ENCODE data around the gene RABEPK.

Gene RABEPK

GRCh38 chr9:125271081-125271480 lies 70.7 kb downstream of the RABEPK start:
- no peaks in the 10 kb centered on the region for H3K9me3 ChIP-seq
- H3K27me3 ChIP-seq (ENCODE audit: low read depth): no peaks in the 10 kb centered on the region
- H3K4me3 ChIP-seq: no peak overlapping the region
- peaks cover 3% of the 10 kb centered on the region for H3K36me3 ChIP-seq (replicated peaks)
- in situ Hi-C loops (cut with MboI; ENCODE audit: low sequenced_read_pairs): no loop called here
- DNase-seq (ENCODE audit: low spot score in 2 of 2): no peak
- H3K4me1 ChIP-seq: peaks cover 16% of the 10 kb centered on the region

GRCh38 chr9:125272697-125273096 lies 72.4 kb downstream of the RABEPK start:
- peaks cover 16% of the 10 kb centered on the region for H3K4me1 ChIP-seq
- no peaks in the 10 kb centered on the region for H3K9me3 ChIP-seq
- in situ Hi-C loops (cut with MboI; ENCODE audit: low sequenced_read_pairs): no loop called here
- no peaks in the 10 kb centered on the region for H3K27me3 ChIP-seq (ENCODE audit: low read depth)
- DNase-seq (ENCODE audit: low spot score in 2 of 2): no peak
- no peaks in the 10 kb centered on the region for H3K36me3 ChIP-seq (replicated peaks)
- H3K4me3 ChIP-seq: no peak overlapping the region

- H3K4me3 ChIP-seq: no peak overlapping the region
- no peak for DNase-seq (ENCODE audit: low spot score in 2 of 2)
- in situ Hi-C loops (cut with MboI; ENCODE audit: low sequenced_read_pairs): no loop called here
- H3K36me3 ChIP-seq (replicated peaks): no peaks in the 10 kb centered on the region
- H3K4me1 ChIP-seq: peaks cover 10% of the 10 kb centered on the region
- no peaks in the 10 kb centered on the region for H3K9me3 ChIP-seq
- H3K27me3 ChIP-seq (ENCODE audit: low read depth): no peaks in the 10 kb centered on the region
These were observed 76.4 kb downstream of the RABEPK start for GRCh38 chr9:125276771-125277170.

GRCh38 chr9:125277411-125277810 lies 77.1 kb downstream of the RABEPK start:
- in situ Hi-C loops (cut with MboI; ENCODE audit: low sequenced_read_pairs): no loop called here
- no peak overlapping the region for H3K4me3 ChIP-seq
- H3K36me3 ChIP-seq (replicated peaks): no peaks in the 10 kb centered on the region

GRCh38 chr9:125280945-125281344 lies 80.6 kb downstream of the RABEPK start:
- H3K27me3 ChIP-seq (ENCODE audit: low read depth): no peaks in the 10 kb centered on the region
- DNase-seq (ENCODE audit: low spot score in 2 of 2): no peak
- in situ Hi-C loops (cut with MboI; ENCODE audit: low sequenced_read_pairs): no loop called here

More at GRCh38 chr9:125277411-125277810, 77.1 kb downstream of the RABEPK start:
- Histone ChIP-seq H3K4me1 (peaks cover 4% of the 10 kb centered on the region), H3K9me3 (no peaks in the 10 kb centered on the region), H3K27me3 (ENCODE audit: low read depth) (no peaks in the 10 kb centered on the region)
- DNase-seq (ENCODE audit: low spot score in 2 of 2): no peak

More at GRCh38 chr9:125280945-125281344, 80.6 kb downstream of the RABEPK start:
- Histone ChIP-seq H3K4me3 (no peak overlapping the region), H3K9me3 (no peaks in the 10 kb centered on the region), H3K36me3 (replicated peaks) (no peaks in the 10 kb centered on the region; the same call in 1 of the 2 replicates), H3K4me1 (no peaks in the 10 kb centered on the region)

Data from HAP-1 (cell line).